GM23248 (cell line): ENCODE data around the gene CASK. TPM values are rescaled to one million over a fixed set of nuclear protein-coding genes. Genes with fewer than 3 reads are reported as not detected.

ENCODE experiments used
- DNase-seq: peaks from one replicate; pipeline ENCODE4 v3.0.0-alpha.2; 2015
- H2AFZ ChIP-seq: fragments of 200-600 bp; sonication (generic); 2 replicates; pipeline ENCODE4 v1.6.1; 2016; ENCODE audit warnings: antibody characterized with exemption
- H3F3A ChIP-seq: fragments of 200-600 bp; sonication (generic); 2 replicates; pipeline ENCODE4 v1.6.1; 2016; ENCODE audit warnings: mild to moderate bottlenecking, antibody characterized with exemption, mixed run types; ENCODE audit not compliant: insufficient read depth
- H3K27ac ChIP-seq: fragments of 200-600 bp; sonication (generic); 2 replicates; pipeline ENCODE4 v1.5.1; 2016; ENCODE audit warnings: mild to moderate bottlenecking
- H3K27me3 ChIP-seq: fragments of 200-600 bp; sonication (generic); replicated peaks from 2 replicates; pipeline ENCODE4 v1.6.1; 2016; ENCODE audit warnings: mild to moderate bottlenecking; ENCODE audit not compliant: insufficient read depth
- H3K36me3 ChIP-seq: fragments of 200-600 bp; sonication (generic); 2 replicates; pipeline ENCODE4 v1.6.1; 2016; ENCODE audit warnings: low read depth, mild to moderate bottlenecking
- H3K4me1 ChIP-seq: fragments of 200-600 bp; sonication (generic); 2 replicates; pipeline ENCODE4 v1.6.1; 2016; ENCODE audit warnings: mild to moderate bottlenecking; ENCODE audit not compliant: insufficient read depth
- H3K4me2 ChIP-seq: fragments of 200-600 bp; sonication (generic); one replicate; pipeline ENCODE4 v1.6.1; 2016; ENCODE audit warnings: mild to moderate bottlenecking; ENCODE audit not compliant: unreplicated experiment
- H3K4me3 ChIP-seq: fragments of 200-600 bp; sonication (generic); 2 replicates; pipeline ENCODE4 v1.5.1; 2016; ENCODE audit warnings: mild to moderate bottlenecking
- H3K79me2 ChIP-seq: fragments of 200-600 bp; sonication (generic); 2 replicates; pipeline ENCODE4 v1.6.1; 2016; ENCODE audit warnings: mild to moderate bottlenecking; ENCODE audit not compliant: insufficient read depth
- H3K9ac ChIP-seq: fragments of 200-600 bp; sonication (generic); 2 replicates; pipeline ENCODE4 v1.6.1; 2016; ENCODE audit warnings: mild to moderate bottlenecking
- H3K9me2 ChIP-seq: fragments of 200-600 bp; sonication (generic); 2 replicates; pipeline ENCODE4 v1.6.1; 2016; ENCODE audit warnings: mixed run types, mild to moderate bottlenecking, moderate library complexity; ENCODE audit not compliant: insufficient read depth
- H3K9me3 ChIP-seq: fragments of 200-600 bp; sonication (generic); one replicate; pipeline ENCODE4 v1.6.1; 2017; ENCODE audit warnings: low read depth
- H4K20me1 ChIP-seq: fragments of 200-600 bp; sonication (generic); 2 replicates; pipeline ENCODE4 v1.6.0; 2016; ENCODE audit not compliant: insufficient read depth
- EZH2 ChIP-seq: fragments of 200-600 bp; sonication (generic); IDR thresholded peaks from 2 replicates; pipeline ENCODE4 v1.6.1; 2018; ENCODE audit warnings: antibody characterized with exemption, mild to moderate bottlenecking; ENCODE audit not compliant: insufficient read depth, poor library complexity, severe bottlenecking
- EZH2phosphoT487 ChIP-seq: fragments of 200-600 bp; sonication (generic); IDR thresholded peaks from 2 replicates; pipeline ENCODE4 v1.6.1; 2018; ENCODE audit warnings: antibody characterized with exemption, moderate library complexity, mild to moderate bottlenecking, low read depth; ENCODE audit not compliant: insufficient read depth
- WGBS, 2 experiments: methylation state at CpG; one replicate each; pipeline ENCODE4 v1.1.6; 2015 to 2017; ENCODE audit warnings: low lambda C conversion rate in 2 of 2, low coverage in 1 of 2; ENCODE audit errors: missing lambda C conversion rate in 2 of 2; 5-methylcytosine and 5-hydroxymethylcytosine counted together
- in situ Hi-C: fragments of 300-500 bp; cut with MboI; formaldehyde crosslinking; loops from 2 replicates; pipeline ENCODE4 v1.15.0; 2020
- polyA plus RNA-seq: library from polyadenylated mRNA; unstranded; fragments of >200 nt; fragmentation: Nextera tagmentation; extraction: Ambion mirVana; gene quantifications from 2 replicates; pipeline ENCODE4 v1.2.1, GENCODE V29; 2016
- total RNA-seq: library from RNA; depleted of rRNA; stranded (reverse); fragments of >200 nt; shearing (Covaris generic); gene quantifications from 2 replicates; pipeline ENCODE4 v1.2.3, GENCODE V29; 2014

Gene CASK
- total and polyA plus RNA-seq, 2 experiments from 2014 or later, result 2.5 to 29.2 TPM

- DNase-seq, result peak; percentile 39
- Histone ChIP-seq H3K27me3 (no peaks in the 10 kb centered on the region), H3K9me3 (no peaks in the 10 kb centered on the region), H3K9ac (no peak overlapping the region), H3K9me2 (no peaks in the 10 kb centered on the region), H4K20me1 (no peaks in the 10 kb centered on the region), H3K27ac (no peak overlapping the region), H2AFZ (no peak overlapping the region), H3K4me3 (no peak overlapping the region), H3K79me2 (no peaks in the 10 kb centered on the region), H3K4me2 (no peak overlapping the region), H3F3A (no peaks in the 10 kb centered on the region), H3K36me3 (no peaks in the 10 kb centered on the region), H3K4me1 (no peaks in the 10 kb centered on the region)
- in situ Hi-C loops, result no loop called here
- 55 to 57% methylated on average over 7 of the region's 7 CpGs for WGBS, 2 experiments
- TF ChIP-seq EZH2phosphoT487, result no peak
- TF ChIP-seq EZH2, result no peak
These were observed 227.9 kb downstream of the CASK start for GRCh38 chrX:41695426-41695825.

GRCh38 chrX:41693024-41693423 is 230.3 kb downstream of the CASK start:
- no peaks in the 10 kb centered on the region for H3K27me3 ChIP-seq
- in situ Hi-C loops, result no loop called here
- no peaks in the 10 kb centered on the region for H3K79me2 ChIP-seq
- no peak overlapping the region for H3K4me2 ChIP-seq
- H3K9me3 ChIP-seq, result no peaks in the 10 kb centered on the region
- H3K27ac ChIP-seq, result no peak overlapping the region
- no peak overlapping the region for H3K9ac ChIP-seq
- no peaks in the 10 kb centered on the region for H3K4me1 ChIP-seq
- no peaks in the 10 kb centered on the region for H3K36me3 ChIP-seq
- no peak overlapping the region for H2AFZ ChIP-seq
- TF ChIP-seq EZH2 (no peak), EZH2phosphoT487 (no peak)
- 95 to 99% methylated on average over 2 to 3 of the region's 3 CpGs for WGBS, 2 experiments
- no peak for DNase-seq
- no peaks in the 10 kb centered on the region for H3F3A ChIP-seq
- H4K20me1 ChIP-seq, result no peaks in the 10 kb centered on the region
- no peaks in the 10 kb centered on the region for H3K9me2 ChIP-seq
- no peak overlapping the region for H3K4me3 ChIP-seq

- Histone ChIP-seq H3K27me3 (no peaks in the 10 kb centered on the region), H3K9ac (no peak overlapping the region), H3K27ac (no peak overlapping the region), H4K20me1 (no peaks in the 10 kb centered on the region), H3K4me1 (no peaks in the 10 kb centered on the region), H3K9me3 (no peaks in the 10 kb centered on the region), H2AFZ (no peak overlapping the region), H3K4me2 (peak overlapping the region; percentile 20), H3K9me2 (no peaks in the 10 kb centered on the region), H3K4me3 (no peak overlapping the region), H3K36me3 (no peaks in the 10 kb centered on the region), H3K79me2 (no peaks in the 10 kb centered on the region), H3F3A (no peaks in the 10 kb centered on the region)
- TF ChIP-seq EZH2, result no peak
- DNase-seq, result peak; percentile 40
- WGBS, 2 experiments, result 85 to 95% methylated on average over 1 of the region's 1 CpG
- in situ Hi-C loops, result no loop called here
These were observed 231.1 kb downstream of the CASK start for GRCh38 chrX:41692162-41692749.

GRCh38 chrX:41689711-41690110 is 233.6 kb downstream of the CASK start:
- Histone ChIP-seq H3K9ac (no peak overlapping the region), H3K9me2 (no peaks in the 10 kb centered on the region), H3F3A (no peaks in the 10 kb centered on the region), H3K79me2 (no peaks in the 10 kb centered on the region), H3K9me3 (no peaks in the 10 kb centered on the region), H3K36me3 (no peaks in the 10 kb centered on the region), H3K27ac (no peak overlapping the region), H3K4me1 (no peaks in the 10 kb centered on the region), H4K20me1 (no peaks in the 10 kb centered on the region), H3K4me3 (no peak overlapping the region), H3K27me3 (no peaks in the 10 kb centered on the region), H3K4me2 (no peak overlapping the region), H2AFZ (no peak overlapping the region)
- DNase-seq, result no peak
- 67 to 79% methylated on average over 3 of the region's 3 CpGs for WGBS, 2 experiments
- TF ChIP-seq EZH2phosphoT487, result no peak
- TF ChIP-seq EZH2, result no peak
- in situ Hi-C loops, result no loop called here

- Histone ChIP-seq H4K20me1 (no peaks in the 10 kb centered on the region), H3K27ac (no peak within 1 kb of the TSS), H3K79me2 (no peaks in the 10 kb centered on the region), H2AFZ (no peak within 1 kb of the TSS), H3K4me3 (no peak within 1 kb of the TSS), H3K9ac (no peak within 1 kb of the TSS), H3K4me1 (no peaks in the 10 kb centered on the region), H3K36me3 (no peaks in the 10 kb centered on the region), H3K27me3 (no peaks in the 10 kb centered on the region), H3K4me2 (no peak within 1 kb of the TSS), H3K9me2 (no peaks in the 10 kb centered on the region), H3F3A (no peaks in the 10 kb centered on the region), H3K9me3 (no peaks in the 10 kb centered on the region)
- 94 to 98% methylated on average over 8 of the region's 8 CpGs for WGBS, 2 experiments
- TF ChIP-seq EZH2, result no peak
- in situ Hi-C loops, result no loop called here
- no peak for DNase-seq
These were observed 234.5 kb downstream of the CASK start, which contains the start of gene GPR34 for GRCh38 chrX:41688835-41689234. Gene GPR34, plus strand, starts transcription at chrX:41688973. Its CDS starts 6,661 bp downstream, at chrX:41695634.
